MM.1S (cell line): ENCODE measurements around the gene EPHB1.

Experiments
- CTCF ChIP-seq: fragments of 300-600 bp; sonication (generic); IDR thresholded peaks from 2 replicates; pipeline ENCODE4 v1.5.1; 2016; ENCODE audit warnings: antibody characterized with exemption, low read length, mixed read lengths
- EZH2phosphoT487 ChIP-seq: fragments of 300-600 bp; sonication (generic); IDR thresholded peaks from 2 replicates; pipeline ENCODE4 v1.6.1; 2018; ENCODE audit warnings: antibody characterized with exemption, low read length

GRCh38 chr3:134949150-134949549, 154.1 kb downstream of the EPHB1 start:
- TF ChIP-seq CTCF: no peak
- no peak for TF ChIP-seq EZH2phosphoT487
